ENCODE measurements around the gene MLANA. TPM values are rescaled to one million over a fixed set of nuclear protein-coding genes. Genes with fewer than 3 reads are reported as not detected.

MLANA gene
- total and polyA plus RNA-seq, 10 of the 15 experiments (the other 5 are each of a cell fraction or from before 2014, with no cell fraction given), result 0.11 to 0.26 (median 0.13) TPM; not detected in 6

- no peak for TF ChIP-seq BCL3 (IDR thresholded peaks at IDR 0.05; ENCODE audit: borderline replicate concordance, insufficient read depth, low read depth, low read length, poor library complexity, severe bottlenecking)
- 0 out of 2 replicates have a peak, but pooled peaks have one; percentile 65 for TF ChIP-seq TCF3 (IDR thresholded peaks at IDR 0.05; ENCODE audit: borderline replicate concordance, insufficient read depth, low read depth, low read length)
Measured at GRCh38 chr9:5851445-5851844, 39.2 kb upstream of the MLANA start (continued).

- RAD21 ChIA-PET (ENCODE audit: unreplicated experiment), result interaction anchor here (0.6 to 5.5 kb wide), 11 partner anchors 11 to 562 kb away, joined by 3 to 59 read pairs (median 8); partner anchors contain the start of gene ERMP1
- CTCF ChIA-PET, result interaction anchor here (0.6 to 4.3 kb wide), 11 partner anchors 16 to 579 kb away, joined by 3 to 31 read pairs (median 5); partner anchors contain the start of gene ERMP1
- no peaks in the 10 kb centered on the region for H3K27me3 ChIP-seq (replicated peaks in 1 of 2; ENCODE audit: control insufficient read depth in 2 of 2, insufficient read depth in 2 of 2, low read length in 1 of 2)
- intact Hi-C loops (cut with micrococcal nuclease; ENCODE audit: unreplicated experiment) (no loop called here), in situ Hi-C loops (cut with MboI) (no loop called here)
- H2AFZ ChIP-seq (ENCODE audit: control insufficient read depth, low read depth, low read length), result peak overlapping the region; percentile 64
- BruUV-seq (replicated peaks), result no TSS peak
- no peaks in the 10 kb centered on the region; the same call in 2 of the 3 replicates for H3K9me3 ChIP-seq (replicated peaks; ENCODE audit: control insufficient read depth, insufficient read depth, low read length)
- peaks cover 37% of the 10 kb centered on the region for H3K4me1 ChIP-seq (ENCODE audit: control insufficient read depth, insufficient read depth, low read length)
- no peak overlapping the region for H3K9ac ChIP-seq (ENCODE audit: control insufficient read depth, insufficient read depth, low read length)
- no peak for ATAC-seq
- H3K27ac ChIP-seq (ENCODE audit: control insufficient read depth, insufficient read depth), result no peak overlapping the region; the same call in 1 of the 2 replicates
- no peaks in the 10 kb centered on the region for H3K79me2 ChIP-seq (ENCODE audit: control insufficient read depth, insufficient read depth, low read length)
- no peak for DNase-seq (ENCODE audit: low read depth, low spot score)
- H3K36me3 ChIP-seq (ENCODE audit: control insufficient read depth in 2 of 2, insufficient read depth in 2 of 2, low read length in 1 of 2), result no peaks in the 10 kb centered on the region
- FAIRE-seq, result no peak
- SMC1A ChIA-PET (ENCODE audit: uncharacterized antibody, unreplicated experiment), result interaction anchor here (0.7 to 5.5 kb wide), 18 partner anchors 10 to 231 kb away, joined by 3 to 58 read pairs (median 5); partner anchors contain the start of gene ERMP1
- 43% methylated on average over 1 of the region's 1 CpG for WGBS (ENCODE audit: insufficient coverage, insufficient replicate concordance, low lambda C conversion rate, missing lambda C conversion rate)
- H3K4me2 ChIP-seq (ENCODE audit: control insufficient read depth, insufficient read depth), result no peak overlapping the region; the same call in 1 of the 2 replicates
- H3K4me3 ChIP-seq, result no peak overlapping the region
- POLR2A ChIA-PET, result interaction anchor here (0.6 to 10.5 kb wide), 7 partner anchors 15 to 871 kb away, joined by 3 to 142 read pairs (median 3); partner anchors contain the start of genes ERMP1 and RIC1
- no peaks in the 10 kb centered on the region for H4K20me1 ChIP-seq (ENCODE audit: control insufficient read depth, insufficient read depth)
- no peak for TF ChIP-seq GATAD2B (conservative IDR thresholded peaks at IDR 0.05; ENCODE audit: low read depth)
- TF ChIP-seq BCL3 (IDR thresholded peaks at IDR 0.05; ENCODE audit: borderline replicate concordance, insufficient read depth, low read depth, low read length, poor library complexity, severe bottlenecking), result no peak
- TF ChIP-seq NR2C1 (IDR thresholded peaks at IDR 0.05), result no peak
- no peak for TF ChIP-seq EZH2 (IDR thresholded peaks at IDR 0.05; ENCODE audit: borderline replicate concordance, control insufficient read depth, low read depth, low read length)
- TF ChIP-seq NKRF (conservative IDR thresholded peaks at IDR 0.05), result no peak
- TF ChIP-seq RCOR1 (conservative IDR thresholded peaks at IDR 0.05; ENCODE audit: low read depth, low read length), result no peak
- TF ChIP-seq ZBTB33 (IDR thresholded peaks at IDR 0.05), result no peak
- no peak for TF ChIP-seq ZZZ3 (IDR thresholded peaks at IDR 0.05; ENCODE audit: control insufficient read depth, insufficient read length, low read depth)
- no peak for TF ChIP-seq ZNF384 (IDR thresholded peaks at IDR 0.05; ENCODE audit: borderline replicate concordance, low read depth, low read length)
- no peak for TF ChIP-seq GABPA (IDR thresholded peaks at IDR 0.05; ENCODE audit: low read depth)
- no peak for TF ChIP-seq CREM (IDR thresholded peaks at IDR 0.05; ENCODE audit: low read depth)
- TF ChIP-seq IKZF1 (conservative IDR thresholded peaks at IDR 0.05), result no peak
- TF ChIP-seq NFYA (IDR thresholded peaks at IDR 0.05; ENCODE audit: borderline replicate concordance, low read depth, low read length), result no peak
- no peak for TF ChIP-seq SRF (IDR thresholded peaks at IDR 0.05; ENCODE audit: low read depth in 2 of 2, low read length in 2 of 2)
- TF ChIP-seq POLR2A (IDR thresholded peaks at IDR 0.05; ENCODE audit: low read depth, low read length), result no peak
Measured at GRCh38 chr9:5852987-5853386, 37.7 kb upstream of the MLANA start.
